GM18858 (cell line): ENCODE results near the gene HSPG2.
"Not testable (repeated sequence)": the region's sequence is repeated elsewhere in the genome, so short reads cannot be mapped to it uniquely, and the experiment has no call there.

Experiments used
- ATAC-seq: cut with Tn5 transposase; IDR thresholded peaks from one replicate; pipeline ENCODE4 v1.9.1; 2021; ENCODE audit not compliant: unreplicated experiment

HSPG2 gene

GRCh38 chr1:21914880-21915640, 22.1 kb downstream of the HSPG2 start:
- no peak for ATAC-seq

- no peak for ATAC-seq
Observed at GRCh38 chr1:21914450-21914849, 22.7 kb downstream of the HSPG2 start.

GRCh38 chr1:21913763-21914162, 23.3 kb downstream of the HSPG2 start:
- ATAC-seq = no peak

- ATAC-seq = no peak
Observed at GRCh38 chr1:21913258-21913657, 23.9 kb downstream of the HSPG2 start.

GRCh38 chr1:21912038-21912758, 24.9 kb downstream of the HSPG2 start:
- ATAC-seq = no peak

GRCh38 chr1:21911205-21912001, 25.7 kb downstream of the HSPG2 start:
- no peak for ATAC-seq

GRCh38 chr1:21910558-21911204, 26.4 kb downstream of the HSPG2 start:
- no peak for ATAC-seq

GRCh38 chr1:21909787-21910503, 27.2 kb downstream of the HSPG2 start:
- ATAC-seq = no peak

- ATAC-seq = no peak
Observed at GRCh38 chr1:21909286-21909759, 27.8 kb downstream of the HSPG2 start.

- ATAC-seq = not testable (repeated sequence)
Observed at GRCh38 chr1:21907737-21908534, 29.2 kb downstream of the HSPG2 start.

- ATAC-seq = no peak
Observed at GRCh38 chr1:21907079-21907418, 30.1 kb downstream of the HSPG2 start.

GRCh38 chr1:21906173-21907078, 30.7 kb downstream of the HSPG2 start:
- ATAC-seq = no peak

- ATAC-seq = no peak
Observed at GRCh38 chr1:21904704-21905520, 32.2 kb downstream of the HSPG2 start.

GRCh38 chr1:21904454-21904703, 32.7 kb downstream of the HSPG2 start:
- no peak for ATAC-seq

- no peak for ATAC-seq
Observed at GRCh38 chr1:21903638-21904453, 33.3 kb downstream of the HSPG2 start.

GRCh38 chr1:21902026-21903012, 34.8 kb downstream of the HSPG2 start:
- ATAC-seq = no peak
